MV-4-11 (cell line): ENCODE measurements around the gene NKAIN2.
A peak's percentile ranks its signal among the peaks of the same experiment; 100 is the strongest.
"Not testable (repeated sequence)": the region's sequence is repeated elsewhere in the genome, so short reads cannot be mapped to it uniquely, and the experiment has no call there.

Source experiments
- DNase-seq: peaks from one replicate; lab custom pipeline; 2025; lab: John Stamatoyannopoulos, UW

The NKAIN2 gene

DNA sequence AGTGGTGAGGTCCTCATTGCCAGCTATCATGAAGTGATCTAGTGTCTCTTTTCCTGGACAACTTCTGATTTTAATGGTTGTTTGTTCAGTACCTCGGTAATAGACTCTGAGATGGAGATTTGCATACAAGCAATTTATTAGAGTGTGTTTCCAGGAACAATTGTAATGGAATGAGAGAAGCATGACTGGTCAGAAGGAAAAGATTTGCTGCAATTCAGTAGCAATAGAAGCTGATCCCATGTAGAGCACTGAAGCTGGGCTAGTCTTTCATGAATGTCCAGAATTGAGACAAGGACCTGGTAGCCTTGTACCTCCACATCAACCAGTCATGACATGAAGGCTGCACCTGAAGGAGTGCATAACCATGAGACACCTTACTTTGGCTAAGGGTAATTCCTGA, 526.5 kb downstream of the NKAIN2 start:
- DNase-seq = no peak

DNA sequence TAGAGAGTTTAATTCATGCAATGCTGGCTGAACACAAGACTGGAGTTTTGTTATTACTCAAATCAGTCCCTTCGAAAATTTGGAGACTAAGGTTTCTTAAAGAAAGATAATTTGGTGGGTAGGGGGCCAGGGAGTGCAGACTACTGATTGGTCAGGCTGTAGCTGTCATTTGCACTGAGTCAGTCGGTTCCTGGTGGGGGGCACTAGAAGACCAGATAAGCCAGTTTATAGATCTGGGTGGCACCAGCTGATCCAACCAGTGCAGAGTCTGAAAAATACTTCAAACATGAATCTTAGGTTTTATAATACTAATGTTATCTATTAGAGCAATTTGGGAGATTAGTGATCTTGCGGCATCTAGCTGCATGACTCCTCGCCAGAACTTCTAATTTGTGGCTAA, 530.7 kb downstream of the NKAIN2 start:
- no peak for DNase-seq

DNA sequence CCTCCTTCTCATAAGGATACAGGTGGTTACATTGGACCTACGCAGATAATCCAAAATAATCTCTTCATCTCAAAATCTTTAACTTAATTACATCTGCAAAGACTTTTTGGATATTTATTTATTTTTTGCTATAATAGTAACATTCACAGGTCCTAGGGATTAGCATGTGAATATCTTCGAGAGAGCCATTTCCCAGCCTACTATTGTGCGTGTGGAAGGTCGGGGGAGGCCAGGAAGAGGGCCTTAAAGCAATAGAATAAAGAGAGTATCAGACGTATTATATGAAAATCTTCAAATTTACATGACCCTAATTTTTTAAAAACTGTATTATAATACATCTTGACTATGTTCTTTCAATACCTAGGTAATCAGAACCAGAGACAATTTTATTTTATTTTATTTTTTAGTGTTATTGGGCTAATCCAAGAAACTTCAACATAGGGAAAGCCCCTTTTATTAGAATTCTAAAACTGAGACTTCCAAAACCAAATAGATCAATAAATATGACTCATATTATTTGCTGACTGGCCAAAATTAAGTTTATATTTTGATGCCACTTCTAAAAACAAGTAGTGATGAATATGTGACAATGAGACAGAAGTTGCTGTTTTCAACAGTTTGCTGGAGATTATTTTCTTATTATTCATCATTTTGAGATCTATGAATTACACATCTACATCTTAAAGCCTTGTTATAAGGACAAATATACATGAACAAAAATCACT, 536.1 kb downstream of the NKAIN2 start:
- no peak for DNase-seq

DNA sequence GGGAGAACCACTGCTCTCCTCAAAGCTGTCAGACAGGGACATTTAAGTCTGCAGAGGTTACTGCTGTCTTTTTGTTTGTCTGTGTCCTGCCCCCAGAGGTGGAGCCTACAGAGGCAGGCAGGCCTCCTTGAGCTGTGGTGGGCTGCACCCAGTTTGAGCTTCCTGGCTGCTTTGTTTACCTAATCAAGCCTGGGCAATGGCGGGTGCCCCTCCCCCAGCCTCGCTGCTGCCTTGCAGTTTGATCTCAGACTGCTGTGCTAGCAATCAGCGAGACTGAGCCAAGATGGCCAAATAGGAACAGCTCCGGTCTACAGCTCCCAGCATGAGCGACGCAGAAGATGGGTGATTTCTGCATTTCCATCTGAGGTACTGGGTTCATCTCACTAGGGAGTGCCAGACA, 544.7 kb downstream of the NKAIN2 start:
- not testable (repeated sequence) for DNase-seq

DNA sequence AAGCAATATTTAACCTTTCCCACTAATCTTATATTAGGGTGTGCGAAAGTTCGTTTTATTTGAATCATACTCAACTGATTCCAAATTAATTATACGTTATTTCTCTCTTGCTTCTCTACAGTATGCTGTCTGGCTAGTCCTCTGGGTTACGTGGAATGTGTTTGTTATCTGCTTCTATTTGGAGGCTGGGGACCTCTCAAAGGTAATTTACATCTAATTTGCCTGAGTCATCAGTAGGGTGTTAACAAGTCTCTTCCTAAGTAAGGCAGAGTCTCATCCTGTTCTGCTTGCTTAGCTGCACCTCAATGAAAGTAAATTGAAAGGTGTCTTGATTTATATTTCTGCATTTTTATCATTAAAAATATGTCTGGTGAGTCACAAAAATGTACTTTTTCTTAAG, 551.5 kb downstream of the NKAIN2 start:
- DNase-seq = no peak

DNA sequence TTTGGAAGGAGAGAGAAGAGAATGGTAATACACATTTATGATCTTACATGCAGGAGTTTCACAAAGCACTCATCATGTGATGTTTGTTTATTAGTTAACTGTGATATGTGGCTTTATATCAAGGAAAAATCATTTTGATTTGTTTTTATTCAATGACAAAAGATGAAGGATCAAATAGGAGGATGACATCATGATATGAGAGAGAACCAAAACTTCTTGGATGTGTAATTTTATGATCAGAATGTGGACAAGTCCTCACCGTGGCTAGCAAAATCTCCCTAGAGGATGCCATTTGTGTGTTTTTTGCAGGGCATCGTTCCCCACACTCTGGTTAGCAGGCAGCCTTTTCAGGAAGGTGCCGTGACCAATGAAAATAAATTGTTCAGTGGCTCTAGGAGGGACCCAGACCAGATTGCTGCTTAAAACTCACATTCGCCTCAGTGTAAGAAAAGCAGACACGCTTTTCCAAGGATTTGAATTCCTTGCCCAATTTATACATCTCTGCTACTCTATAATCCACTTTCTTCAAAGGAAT, 552.7 kb downstream of the NKAIN2 start:
- DNase-seq = no peak

DNA sequence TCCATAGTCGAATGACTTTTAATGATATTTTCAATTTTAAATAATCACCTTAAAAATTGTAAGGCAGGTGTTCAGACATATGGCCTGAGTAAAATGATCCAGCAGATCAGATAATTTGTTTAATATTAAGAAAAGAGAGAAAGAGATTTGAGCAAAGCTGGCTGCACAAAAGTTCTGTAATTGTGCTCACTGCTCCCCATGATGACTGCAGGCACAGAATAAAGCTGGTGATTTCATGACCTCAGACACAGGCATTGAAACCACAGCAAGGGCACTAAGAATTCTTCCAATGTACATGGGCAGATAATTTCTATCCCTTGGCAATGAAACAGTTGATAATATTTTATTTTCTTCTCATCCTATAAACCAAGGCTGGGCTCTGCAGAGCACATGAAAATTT, 553.1 kb downstream of the NKAIN2 start:
- DNase-seq = no peak

DNA sequence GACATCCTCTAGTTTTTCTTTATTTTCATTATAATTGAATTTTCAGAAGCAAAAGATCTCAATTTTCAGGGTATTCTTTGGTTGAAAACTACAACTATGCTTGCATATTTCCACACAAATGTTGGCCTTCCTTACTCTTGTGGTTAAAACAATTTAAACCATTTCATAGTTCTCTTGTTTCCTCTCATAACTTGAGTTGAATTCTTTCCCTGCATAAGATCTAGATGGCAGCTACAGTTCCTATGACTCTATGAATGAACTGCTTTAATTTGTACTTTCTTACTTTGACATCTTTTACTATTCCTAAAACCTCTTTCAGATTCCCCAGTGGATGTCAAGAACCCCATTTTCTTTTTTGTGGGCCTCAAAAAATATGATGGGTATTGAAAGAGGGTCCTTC, 564.5 kb downstream of the NKAIN2 start:
- DNase-seq = no peak

DNA sequence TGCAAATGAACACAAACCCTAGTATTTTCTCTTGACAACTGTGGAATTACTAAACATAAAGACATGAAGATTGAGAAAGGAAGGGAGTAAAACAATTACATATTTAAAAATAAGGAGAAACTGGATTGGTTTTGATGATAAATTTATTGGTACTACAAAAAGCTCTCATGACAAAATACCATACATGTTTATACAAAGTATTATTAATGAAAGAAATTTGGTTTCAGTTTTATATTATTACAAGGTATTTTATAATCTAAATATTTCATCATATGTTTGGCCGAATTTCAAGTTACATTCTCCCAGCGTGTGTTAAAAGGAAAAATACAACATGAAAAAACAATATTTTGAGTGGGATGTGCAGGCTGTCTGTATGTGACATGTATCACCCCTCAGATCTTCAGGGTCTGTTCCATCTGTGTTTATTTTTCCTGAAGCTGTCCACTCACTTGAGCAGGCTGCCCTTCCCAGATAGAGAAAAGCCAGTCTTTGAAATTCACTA, 568.4 kb downstream of the NKAIN2 start:
- DNase-seq = no peak

DNA sequence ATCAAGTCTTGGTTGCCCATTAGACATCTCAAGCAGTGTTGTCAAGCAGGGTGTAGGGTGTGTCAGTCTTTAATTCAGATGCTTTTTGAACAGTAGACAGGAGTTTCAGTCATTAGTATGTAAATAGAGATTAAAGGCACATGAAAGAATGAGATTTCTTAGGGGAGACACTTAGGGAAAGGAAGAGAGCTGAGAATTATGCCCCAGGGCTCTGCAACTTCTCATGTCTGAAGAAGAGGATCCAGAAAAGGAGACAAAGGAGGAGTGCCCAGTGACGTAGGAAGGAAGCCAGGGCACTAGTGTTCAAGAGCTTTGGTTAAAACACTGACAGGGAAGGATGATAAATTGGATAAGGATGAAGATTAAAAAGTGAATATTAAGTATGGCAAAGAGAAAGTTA, 569.7 kb downstream of the NKAIN2 start:
- DNase-seq = no peak

DNA sequence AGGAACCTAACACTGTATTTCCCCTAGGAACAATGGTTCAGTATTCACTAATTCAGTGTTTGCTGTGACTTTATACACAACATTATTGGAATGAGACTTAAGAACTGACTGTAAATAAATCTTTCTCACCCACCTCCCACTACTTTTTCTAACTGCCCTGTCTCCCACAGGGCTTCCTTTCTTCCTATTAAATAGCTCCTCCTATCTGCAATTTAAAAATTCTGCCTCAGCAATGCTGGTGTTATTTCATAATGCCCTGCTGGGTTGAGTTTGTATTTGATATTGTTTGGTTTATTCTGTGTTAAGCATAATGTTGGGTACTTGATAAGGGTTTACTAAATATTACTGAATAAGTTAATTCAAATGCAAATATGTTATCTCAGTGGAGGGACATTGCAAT, 585.5 kb downstream of the NKAIN2 start:
- DNase-seq = no peak

DNA sequence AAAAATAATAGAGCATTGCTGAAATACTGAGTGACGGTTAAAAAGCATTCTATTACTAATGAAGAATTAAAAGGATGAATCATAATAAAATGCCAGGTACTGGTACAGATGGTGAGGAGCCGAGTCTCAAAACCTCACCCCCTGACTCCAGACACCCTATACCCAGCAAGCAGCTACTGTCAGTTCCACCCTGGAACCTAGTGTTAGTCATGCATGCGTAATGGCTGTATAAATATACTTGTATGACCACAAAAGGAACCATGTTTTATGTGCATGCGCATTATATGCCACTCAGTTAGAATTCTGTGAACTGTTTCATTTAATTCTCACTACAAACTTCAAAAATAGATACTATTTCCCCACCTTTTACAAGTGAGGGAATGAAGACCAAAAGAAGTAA, 589.9 kb downstream of the NKAIN2 start:
- no peak for DNase-seq

DNA sequence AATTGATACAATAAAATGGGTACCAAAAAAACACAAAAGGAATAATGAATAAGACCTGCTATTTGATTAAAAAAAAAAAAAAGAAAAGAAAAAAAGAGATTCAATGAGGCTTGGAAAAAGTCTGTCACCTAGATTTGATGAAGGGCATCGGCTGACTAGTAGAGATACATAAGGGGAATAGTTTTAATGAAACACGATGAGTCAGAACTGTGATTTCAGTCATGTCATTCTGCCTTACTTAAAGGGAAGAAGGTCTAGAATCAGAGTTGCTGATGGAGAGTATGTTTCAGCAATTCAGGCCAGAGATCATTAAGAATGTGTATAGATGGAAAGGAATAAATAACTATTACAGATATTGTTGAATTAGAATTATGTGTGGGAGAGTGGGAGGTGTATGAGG, 592.7 kb downstream of the NKAIN2 start:
- no peak for DNase-seq

DNA sequence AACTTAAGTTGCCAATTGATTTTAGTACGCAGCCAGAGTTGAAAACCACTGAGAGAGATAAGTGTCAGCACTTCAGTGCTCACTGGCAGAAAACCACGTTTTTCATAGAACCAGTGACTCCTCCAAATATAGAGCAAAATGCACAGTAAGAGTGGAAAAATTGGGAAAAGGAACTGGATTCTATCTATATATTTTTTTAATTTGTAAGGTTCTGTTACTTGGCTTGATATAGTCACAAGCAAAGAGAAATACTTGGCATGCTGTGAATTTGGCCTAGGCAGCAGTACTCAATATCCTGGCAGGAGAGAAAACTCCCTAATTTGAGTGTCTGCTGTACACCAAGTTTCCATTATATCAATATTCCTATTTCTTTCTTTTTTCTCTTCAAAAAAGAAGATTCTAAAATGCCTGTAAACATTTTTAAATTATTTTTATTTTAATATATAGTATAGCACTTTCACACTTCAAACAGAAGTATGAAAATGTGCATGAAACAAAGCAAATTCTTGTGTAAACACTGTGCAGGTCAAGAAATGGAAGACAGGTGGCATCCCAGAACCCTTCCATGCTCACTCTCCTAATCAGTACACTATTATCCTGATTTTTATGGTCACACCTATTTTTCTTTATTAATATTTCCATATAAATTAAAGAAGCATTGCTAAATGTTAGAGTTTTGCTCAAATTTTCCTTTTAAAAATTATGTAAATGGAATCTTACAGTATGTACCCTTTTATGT, 596.8 kb downstream of the NKAIN2 start:
- no peak for DNase-seq

DNA sequence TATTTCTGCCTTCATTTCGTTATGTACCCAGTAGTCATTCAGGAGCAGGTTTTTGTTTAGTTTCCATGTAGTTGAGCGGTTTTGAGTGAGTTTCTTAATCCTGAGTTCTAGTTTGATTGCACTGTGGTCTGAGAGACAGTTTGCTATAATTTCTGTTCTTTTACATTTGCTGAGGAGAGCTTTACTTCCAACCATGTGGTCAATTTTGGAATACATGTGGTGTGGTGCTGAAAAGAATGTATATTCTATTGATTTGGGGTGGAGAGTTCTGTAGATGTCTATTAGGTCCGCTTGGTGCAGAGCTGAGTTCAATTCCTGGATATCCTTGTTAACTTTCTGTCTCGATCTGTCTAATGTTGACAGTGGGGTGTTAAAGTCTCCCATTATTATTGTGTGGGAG, 606.8 kb downstream of the NKAIN2 start:
- not testable (repeated sequence) for DNase-seq

DNA sequence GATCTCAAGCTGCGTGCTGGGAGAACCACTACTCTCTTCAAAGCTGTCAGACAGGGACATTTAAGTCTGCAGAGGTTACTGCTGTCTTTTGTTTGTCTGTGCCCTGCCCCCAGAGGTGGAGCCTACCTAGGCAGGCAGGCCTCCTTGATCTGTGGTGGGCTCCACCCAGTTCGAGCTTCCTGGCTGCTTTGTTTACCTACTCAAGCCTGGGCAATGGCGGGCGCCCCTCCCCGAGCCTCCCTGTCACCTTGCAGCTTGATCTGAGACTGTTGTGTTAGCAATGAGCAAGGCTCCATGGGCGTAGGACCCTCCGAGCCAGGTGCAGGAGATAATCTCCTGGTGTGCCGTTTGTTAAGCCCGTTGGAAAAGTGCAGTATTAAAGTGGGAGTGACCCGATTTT, 609.0 kb downstream of the NKAIN2 start:
- not testable (repeated sequence) for DNase-seq

DNA sequence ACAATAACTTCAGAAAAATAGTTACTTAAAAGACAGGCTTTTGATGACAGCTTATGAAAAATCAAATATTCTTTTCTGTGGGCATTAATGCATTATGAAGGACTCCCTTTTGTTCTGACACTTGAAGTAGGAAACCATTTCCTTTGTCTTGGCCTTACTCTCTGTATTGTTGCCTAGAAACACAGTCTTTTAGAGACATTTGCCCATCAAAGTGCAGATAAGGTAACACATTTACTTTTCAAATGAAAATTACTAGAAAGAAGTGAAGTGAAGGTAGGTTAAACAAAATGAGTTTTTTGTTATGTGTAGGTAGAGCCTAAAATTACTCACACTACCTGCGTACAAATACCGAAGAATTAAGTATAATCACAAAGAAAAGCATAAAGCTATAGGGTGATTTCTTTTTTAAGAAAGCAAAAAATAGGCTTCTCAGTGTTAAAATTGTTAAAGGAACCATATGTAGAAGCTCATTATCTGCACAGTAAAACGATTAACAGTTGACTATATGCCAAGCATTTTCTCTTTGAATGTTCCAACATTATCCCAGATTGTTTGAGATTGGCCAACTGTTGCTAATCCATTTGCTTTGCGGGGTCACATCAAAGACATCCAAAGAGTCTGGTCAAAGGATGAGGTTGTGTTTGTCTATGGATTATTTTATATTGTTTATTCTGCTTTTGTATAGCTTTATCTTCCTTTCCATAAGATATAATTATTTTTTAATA, 616.6 kb downstream of the NKAIN2 start:
- DNase-seq = no peak

DNA sequence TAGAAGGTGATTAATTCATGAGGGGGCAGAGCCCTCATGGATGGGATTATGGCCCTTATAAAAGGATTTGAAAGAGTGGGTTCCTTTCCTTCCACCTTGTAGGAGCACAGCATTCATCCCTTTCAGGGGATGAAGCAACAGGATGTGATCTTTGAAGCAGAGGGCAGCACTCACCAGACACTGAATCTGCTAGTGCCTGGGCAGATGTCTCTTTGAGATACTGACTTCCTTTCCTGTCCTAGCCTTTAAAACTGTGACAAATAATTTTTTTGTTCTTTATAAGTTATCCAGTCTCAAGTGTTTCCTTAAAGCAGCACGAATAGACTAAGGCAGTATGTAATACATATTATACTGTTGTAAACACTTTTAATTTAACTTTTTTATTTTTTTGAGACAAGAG, 620.0 kb downstream of the NKAIN2 start:
- DNase-seq = no peak

DNA sequence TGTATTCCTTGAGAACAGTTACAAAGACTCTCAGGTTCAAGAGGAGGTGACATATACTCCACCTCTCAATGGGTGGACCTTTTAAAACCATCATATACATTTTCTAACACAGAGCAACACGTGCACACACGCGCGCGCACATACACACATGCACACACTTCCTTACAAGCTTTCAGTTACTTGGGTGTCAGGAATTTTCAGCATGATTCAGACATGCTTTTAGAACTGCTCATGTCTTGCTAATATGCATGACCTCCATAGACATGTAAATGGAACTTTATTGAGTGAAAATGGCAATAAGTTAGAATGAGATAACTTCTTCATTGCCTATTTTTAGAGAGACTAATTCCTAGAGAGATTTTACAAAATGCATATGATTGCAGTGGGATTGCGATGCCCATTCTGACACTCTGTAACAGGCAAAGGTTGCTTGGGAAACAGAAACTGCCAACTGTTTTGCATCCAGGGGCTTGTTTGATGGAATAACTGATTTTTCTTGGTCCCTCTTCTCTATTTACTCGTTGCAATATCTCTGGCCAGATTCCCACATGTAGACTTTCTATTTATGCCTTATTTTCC, 627.2 kb downstream of the NKAIN2 start:
- DNase-seq = no peak

DNA sequence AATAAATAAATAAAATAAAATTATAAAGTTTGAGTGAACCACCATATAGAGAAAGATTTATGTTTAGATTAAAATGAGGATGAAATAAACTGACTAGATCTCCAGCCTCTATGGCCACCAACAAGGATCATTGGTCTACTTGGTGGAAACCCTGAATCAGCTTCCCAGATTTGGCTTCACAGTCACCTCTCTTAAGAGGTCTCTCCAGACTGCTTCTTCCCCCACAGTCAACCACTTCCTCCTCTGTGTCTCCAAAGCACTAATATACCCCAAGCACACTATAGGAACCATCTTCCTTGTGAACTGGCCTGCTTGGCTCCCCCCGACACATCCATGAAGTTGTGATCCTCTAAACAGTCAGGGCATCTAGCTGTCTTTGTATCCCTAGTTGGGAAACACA, 629.0 kb downstream of the NKAIN2 start:
- peak; percentile 3 for DNase-seq

DNA sequence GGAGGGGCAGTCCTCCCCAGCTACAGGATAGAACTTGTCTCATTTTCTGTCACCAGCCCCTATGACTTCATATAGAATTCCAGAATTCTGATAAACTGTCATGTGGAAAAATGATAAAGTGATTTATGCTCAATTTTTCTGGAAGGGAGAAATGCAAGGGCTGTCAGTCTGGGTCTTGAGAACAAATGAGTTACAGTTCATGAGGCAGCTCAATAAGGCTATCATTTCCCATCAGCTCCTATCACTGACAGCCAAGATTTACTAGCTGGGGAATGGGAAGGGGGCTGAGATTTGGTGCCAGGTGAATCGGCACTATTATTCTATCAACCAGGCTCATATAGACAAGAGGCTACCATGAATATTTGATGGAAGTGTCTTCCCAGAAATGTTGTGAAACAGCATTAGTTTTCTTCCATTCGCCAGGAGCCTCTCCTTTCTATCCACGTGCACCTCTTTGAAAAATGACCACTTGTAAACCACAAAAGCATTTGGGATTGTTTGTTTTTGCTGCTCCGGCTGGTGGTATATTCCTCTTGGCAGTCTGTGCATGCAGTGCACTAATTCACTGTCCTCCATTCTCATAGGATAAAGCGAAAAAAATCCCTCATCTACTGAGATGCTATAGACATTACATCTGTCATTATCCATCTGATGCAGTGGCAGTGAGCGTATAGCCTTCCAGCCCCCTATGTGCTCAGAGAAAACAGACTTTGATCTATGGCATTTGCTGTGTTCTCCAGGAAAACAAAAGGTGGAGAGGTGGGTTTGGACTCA, 629.9 kb downstream of the NKAIN2 start:
- no peak for DNase-seq

DNA sequence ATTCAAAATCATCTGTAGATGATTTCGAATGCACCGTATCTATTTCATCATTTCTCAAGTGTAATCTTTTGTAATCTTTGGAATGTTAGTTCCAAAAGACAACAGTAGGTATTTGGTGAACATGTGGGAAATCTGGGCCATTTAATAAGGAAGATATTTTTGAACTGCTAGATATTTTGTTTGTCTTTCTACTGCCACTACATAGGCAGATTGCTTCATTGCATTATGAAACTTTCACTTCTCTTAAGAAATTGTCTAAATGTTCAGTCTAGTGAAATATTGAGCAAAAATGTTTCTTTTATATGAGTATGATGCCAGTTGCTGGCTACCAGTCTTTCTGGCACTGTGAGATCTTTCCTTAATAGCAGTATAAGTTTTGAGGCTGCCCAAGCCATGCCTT, 630.8 kb downstream of the NKAIN2 start:
- DNase-seq = peak; percentile 48
